Measurements from ENCODE around the gene OPN4.

DNA sequence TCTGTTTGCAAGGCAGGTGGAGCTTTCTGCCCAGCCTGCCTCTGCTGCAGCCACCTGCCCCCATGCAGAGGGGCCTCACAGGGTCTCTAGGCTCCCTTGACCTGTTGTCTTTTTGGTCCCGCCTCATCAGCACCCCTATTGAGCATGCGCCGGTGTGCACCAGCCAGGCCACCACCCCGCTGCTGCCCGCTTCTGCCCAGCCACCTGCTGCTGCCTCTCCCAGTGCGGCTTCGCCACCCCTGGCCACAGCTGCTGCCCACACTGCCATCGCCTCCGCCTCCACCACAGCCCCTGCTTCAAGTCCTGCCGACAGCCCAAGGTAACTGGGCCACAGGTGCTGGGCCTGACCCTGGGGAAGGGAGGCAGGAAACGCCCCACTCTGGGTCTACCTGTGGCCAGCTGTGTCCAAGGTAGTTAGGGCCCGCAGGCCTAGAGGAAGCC lies 52.1 kb downstream of the OPN4 start:
- TF ChIP-seq, protein P1, sequence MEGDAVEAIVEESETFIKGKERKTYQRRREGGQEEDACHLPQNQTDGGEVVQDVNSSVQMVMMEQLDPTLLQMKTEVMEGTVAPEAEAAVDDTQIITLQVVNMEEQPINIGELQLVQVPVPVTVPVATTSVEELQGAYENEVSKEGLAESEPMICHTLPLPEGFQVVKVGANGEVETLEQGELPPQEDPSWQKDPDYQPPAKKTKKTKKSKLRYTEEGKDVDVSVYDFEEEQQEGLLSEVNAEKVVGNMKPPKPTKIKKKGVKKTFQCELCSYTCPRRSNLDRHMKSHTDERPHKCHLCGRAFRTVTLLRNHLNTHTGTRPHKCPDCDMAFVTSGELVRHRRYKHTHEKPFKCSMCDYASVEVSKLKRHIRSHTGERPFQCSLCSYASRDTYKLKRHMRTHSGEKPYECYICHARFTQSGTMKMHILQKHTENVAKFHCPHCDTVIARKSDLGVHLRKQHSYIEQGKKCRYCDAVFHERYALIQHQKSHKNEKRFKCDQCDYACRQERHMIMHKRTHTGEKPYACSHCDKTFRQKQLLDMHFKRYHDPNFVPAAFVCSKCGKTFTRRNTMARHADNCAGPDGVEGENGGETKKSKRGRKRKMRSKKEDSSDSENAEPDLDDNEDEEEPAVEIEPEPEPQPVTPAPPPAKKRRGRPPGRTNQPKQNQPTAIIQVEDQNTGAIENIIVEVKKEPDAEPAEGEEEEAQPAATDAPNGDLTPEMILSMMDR (IDR thresholded peaks at IDR 0.05) = no peak
- TF ChIP-seq EP300 (IDR thresholded peaks at IDR 0.05) (no peak), POLR2A (IDR thresholded peaks at IDR 0.05) (no peak)

All from ovary (tissue), 3 donors.